ENCODE results near the gene RARA.
"Not testable (repeated sequence)": the region's sequence is repeated elsewhere in the genome, so short reads cannot be mapped to it uniquely, and the experiment has no call there.

RARA gene

GRCh38 chr17:40382251-40382650 is 73.3 kb downstream of the RARA start:
- DNase-seq: no peak

- not testable (repeated sequence) for DNase-seq
These were observed 77.6 kb downstream of the RARA start for GRCh38 chr17:40386555-40386954.

- no peak for DNase-seq
These were observed 90.2 kb downstream of the RARA start for GRCh38 chr17:40399185-40399584.

GRCh38 chr17:40402668-40403067 is 93.7 kb downstream of the RARA start:
- DNase-seq: no peak

GRCh38 chr17:40404003-40404402 is 95.0 kb downstream of the RARA start:
- no peak for DNase-seq
